Measurements from ENCODE around the gene ADAMTSL1.

The ADAMTSL1 gene

DNA sequence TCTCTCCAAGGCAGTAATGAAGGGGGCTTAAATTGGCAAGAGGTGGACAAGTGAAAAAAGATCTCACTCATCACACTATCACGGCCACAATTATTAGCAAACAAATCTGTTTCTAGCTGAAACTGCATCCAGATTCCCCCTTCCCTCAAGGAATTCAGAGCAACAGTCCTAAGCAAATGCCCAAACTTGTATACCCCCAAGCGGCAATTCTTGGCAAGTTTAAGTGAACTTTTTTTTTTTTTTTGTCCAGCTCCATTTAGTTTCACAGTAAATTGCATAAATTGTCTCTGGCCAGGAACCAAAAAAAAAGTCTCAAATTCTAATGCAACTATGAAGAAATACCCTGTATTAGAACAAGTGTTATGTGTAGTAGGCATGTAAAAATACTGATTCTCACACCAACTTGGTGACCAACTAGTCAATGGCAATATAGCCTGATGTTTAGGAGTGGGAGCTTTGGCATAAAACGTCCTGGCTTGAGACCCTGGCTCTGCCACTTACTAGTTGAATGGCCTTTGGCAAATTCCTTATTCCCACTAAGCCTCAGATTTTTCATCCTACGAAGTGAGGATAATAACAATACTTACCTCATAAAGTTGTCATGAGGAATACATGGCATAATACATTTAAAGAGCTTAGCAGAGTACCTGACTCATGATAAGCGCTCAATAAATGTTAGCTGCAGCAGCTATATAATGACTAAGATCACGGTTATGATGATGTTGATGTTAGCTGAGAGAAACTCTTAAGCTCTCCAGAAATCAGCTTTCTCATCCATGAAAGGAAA, 193.2 kb downstream of the ADAMTSL1 start:
- no peak for DNase-seq (ENCODE audit: low spot score)

GRCh38 chr9:18668944-18669343, 195.0 kb downstream of the ADAMTSL1 start:
- no peak for DNase-seq (ENCODE audit: low spot score)

DNA sequence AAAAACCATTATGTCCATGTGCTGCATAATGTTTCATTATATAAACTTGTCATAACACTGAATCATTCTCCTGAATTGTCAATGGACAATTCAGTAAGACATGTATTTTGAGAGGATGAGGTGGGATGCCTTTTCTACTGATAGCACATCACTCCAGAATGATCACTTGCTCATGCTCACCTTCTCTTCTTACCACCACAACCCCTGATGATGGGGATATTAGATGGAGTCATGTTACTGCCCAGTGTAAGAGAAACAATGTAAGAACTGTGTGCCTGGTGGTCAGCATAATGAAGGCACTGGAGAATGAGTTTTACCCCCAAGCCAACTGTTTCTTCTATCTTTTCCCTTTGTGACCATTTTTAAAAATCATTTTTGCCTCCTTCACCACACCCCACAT, 198.8 kb downstream of the ADAMTSL1 start:
- no peak for DNase-seq (ENCODE audit: low spot score)

DNA sequence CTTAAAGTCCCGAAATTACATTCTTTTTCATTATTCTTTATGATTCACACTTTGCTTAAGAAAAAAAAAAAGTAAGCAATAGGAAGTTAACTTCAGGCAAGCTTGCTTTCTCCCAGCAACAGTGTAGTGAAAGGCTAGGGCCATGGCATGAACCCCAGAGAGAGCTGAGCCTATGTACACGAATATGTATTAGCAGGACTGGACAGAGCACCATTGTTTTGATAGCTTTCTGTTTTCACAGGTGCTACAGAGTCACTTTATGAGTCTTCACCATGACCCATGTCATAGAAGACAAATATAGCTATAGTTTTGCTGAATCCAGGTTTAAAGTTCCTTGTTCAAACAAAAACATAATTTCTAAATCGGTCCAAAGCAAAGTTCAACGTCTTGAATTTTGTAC, 199.2 kb downstream of the ADAMTSL1 start:
- no peak for DNase-seq (ENCODE audit: low spot score)

DNA sequence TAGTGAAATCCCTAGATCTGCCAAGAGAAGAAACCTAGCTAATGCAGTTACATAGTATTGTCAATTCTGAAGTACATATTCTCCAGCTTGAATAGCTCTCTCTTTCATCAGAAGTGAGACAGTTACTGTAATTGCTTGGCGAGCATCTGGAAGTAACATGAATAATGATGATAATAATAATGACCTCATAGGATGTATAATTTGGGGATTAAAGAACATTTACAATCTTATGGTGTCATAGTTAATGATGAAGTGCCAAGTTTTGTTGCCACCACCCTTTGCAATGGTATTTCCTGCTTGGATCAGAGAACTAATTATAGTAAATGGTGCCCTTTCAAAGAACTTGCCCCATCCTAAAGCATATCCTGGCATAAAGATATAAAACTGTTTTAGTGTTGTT, 201.4 kb downstream of the ADAMTSL1 start:
- no peak for DNase-seq (ENCODE audit: low spot score)

DNA sequence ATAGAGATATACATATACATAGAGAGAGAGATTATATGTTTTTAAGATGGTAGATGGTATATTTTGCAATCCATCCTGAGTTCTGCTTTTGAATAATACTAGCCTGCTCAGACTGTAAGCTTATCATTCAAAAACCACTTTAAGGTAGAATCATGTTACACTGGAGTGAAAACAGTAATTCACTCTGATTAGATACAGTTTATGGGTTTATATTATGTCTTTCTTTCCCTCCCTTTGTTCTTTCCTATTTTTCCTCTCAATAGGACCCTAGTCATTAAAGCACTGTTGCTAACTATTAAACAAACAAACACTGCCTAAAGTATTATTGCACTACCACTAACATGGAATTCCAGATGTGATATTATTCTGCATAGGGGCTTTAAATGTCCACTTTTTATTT, 202.0 kb downstream of the ADAMTSL1 start:
- DNase-seq (ENCODE audit: low spot score) = no peak

- DNase-seq (ENCODE audit: low spot score) = no peak
Measured at GRCh38 chr9:18676525-18676924, 202.6 kb downstream of the ADAMTSL1 start.

- no peak for DNase-seq (ENCODE audit: low spot score)
Measured at GRCh38 chr9:18678821-18679590, 205.1 kb downstream of the ADAMTSL1 start.

GRCh38 chr9:18682907-18683306, 209.0 kb downstream of the ADAMTSL1 start:
- DNase-seq (ENCODE audit: low spot score) = no peak

GRCh38 chr9:18683312-18683711, 209.4 kb downstream of the ADAMTSL1 start:
- no peak for DNase-seq (ENCODE audit: low spot score)

- no peak for DNase-seq (ENCODE audit: low spot score)
Measured at GRCh38 chr9:18683851-18684250, 209.9 kb downstream of the ADAMTSL1 start.

GRCh38 chr9:18684593-18685317, 210.8 kb downstream of the ADAMTSL1 start:
- no peak for DNase-seq (ENCODE audit: low spot score)

DNA sequence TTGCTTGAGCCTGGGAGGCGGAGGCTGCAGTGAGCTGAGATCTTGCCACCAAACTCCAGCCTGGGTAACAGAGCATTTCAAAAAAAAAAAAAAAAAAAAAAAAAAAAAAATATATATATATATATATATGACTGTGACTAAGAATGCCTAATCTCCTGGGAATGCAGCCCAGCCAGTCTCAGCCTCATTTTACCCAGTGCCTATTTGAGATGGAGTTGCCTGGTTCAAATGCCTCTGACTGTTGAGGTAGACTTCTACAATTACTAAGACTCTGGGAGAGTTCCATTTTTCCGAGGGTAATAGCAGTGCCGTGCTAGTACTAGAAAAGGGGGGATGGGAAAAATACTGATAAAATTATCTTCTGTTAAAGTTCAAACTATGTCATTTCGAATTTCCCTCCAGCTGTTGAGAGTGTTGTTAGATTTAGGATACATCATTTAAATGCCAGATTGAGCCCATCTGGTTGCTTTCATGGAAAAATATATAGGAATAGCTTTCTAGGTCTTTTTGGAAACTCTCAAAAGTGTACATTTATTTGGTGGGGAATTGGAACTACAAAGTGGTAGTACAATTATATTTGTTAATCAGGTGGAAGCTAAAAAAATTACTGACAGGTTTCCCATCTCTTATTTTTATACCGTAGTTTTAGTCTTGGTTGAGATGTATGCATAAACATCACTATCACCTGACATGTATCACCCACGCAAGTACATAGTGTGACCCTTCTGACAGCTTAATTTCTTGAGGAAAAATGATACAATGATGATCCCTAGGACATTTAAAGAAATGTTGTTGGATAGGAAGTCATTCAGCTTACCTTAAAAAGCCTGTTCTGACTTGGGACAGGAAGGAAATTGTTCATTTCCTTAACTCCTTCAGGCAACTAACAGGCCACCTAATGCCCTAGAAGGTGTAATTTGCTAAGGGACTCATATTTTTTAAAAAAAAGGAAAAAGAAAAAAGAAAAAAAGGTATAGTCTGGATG, 214.9 kb downstream of the ADAMTSL1 start:
- no peak for DNase-seq (ENCODE audit: low spot score)

DNA sequence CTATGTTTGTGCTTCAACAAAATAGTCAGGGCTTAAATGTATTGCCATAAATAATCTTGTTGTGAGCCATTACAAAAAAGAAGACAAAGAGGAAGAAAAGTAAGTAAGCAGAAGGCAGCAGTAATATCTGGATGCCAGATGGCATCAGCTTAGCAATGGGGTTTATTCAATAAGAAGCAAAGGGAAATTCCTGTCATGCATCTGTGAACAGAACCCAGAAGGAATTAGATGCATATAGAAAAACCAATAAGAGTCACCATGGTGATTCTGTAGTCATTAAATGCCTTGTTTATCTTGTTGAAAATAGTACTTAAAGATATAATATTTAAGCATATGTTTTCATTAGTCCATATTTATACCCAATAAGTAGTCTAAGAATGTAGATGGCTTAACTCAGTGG, 216.0 kb downstream of the ADAMTSL1 start:
- DNase-seq (ENCODE audit: low spot score) = no peak

DNA sequence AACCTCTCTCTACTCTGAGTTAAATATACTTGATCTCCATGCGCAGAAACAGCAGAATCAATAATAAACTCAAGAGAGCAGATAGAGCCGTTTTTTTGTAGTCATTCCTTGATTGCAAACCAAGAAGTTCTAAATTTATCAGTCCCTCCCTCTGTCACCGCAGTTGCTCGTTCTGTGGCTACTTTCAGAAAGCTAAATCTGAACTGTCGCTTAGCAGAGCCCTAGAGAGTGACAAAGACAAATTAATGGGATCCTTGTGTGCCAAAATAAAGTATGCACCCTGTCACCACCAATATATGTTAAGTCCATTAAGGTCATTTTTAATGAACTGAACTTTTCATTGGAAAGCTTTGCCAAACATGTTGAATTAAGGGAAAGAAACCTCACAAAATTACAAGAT, 218.3 kb downstream of the ADAMTSL1 start:
- no peak for DNase-seq (ENCODE audit: low spot score)

- no peak for DNase-seq (ENCODE audit: low spot score)
Measured at GRCh38 chr9:18692962-18693361, 219.0 kb downstream of the ADAMTSL1 start.

DNA sequence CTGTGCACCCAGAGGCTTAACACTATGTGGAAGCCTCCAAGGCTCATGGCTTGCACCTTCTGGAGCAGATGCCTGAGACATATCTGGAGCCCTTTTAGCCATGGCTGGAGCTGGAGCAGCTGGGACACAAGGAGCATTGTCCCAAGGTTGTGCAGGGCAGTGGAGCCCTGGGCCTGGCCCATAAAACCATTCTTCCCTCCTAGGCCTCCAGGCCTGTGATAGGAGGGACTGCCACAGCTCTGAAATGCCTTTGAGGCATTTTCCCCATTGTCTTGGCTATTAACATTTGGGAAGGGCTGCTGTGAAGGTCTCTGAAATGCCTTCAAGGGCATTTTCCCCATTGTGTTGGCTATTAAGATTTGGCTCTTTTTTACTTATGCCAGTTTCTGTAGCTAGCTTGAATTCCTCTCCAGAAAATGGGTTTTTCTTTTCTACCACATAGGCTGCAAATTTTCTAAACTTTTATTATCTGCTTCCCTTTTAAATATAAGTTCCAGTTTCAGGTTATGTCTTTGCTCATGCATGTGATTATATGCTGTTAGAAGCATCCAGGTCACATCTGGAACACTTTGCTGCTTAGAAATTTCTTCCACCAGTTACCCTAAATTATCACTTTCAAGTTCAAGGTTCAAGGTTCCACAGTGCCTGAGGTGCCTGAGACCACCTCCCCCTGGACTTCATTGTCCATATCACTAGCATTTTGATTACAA, 221.2 kb downstream of the ADAMTSL1 start:
- DNase-seq (ENCODE audit: low spot score) = no peak

DNA sequence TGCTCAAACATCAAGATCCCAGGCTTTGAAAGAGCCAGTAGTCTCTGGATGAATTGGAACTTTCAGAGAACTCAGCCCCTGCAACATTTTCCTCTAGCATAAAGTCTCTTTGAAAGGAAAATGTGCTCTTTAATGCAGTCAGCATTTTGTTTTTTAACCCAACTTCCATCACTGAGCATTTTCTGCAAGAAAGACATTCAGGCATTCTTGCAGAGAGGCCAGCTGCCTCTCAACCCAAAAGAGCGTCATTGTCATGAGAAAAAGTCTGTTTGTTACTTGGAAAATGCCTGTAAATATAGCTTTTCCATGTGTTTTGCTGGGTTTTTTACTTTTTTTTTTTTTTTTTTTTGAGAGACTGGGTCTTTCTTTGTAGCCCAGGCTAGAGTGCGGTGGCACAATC, 225.0 kb downstream of the ADAMTSL1 start:
- no peak for DNase-seq (ENCODE audit: low spot score)

DNA sequence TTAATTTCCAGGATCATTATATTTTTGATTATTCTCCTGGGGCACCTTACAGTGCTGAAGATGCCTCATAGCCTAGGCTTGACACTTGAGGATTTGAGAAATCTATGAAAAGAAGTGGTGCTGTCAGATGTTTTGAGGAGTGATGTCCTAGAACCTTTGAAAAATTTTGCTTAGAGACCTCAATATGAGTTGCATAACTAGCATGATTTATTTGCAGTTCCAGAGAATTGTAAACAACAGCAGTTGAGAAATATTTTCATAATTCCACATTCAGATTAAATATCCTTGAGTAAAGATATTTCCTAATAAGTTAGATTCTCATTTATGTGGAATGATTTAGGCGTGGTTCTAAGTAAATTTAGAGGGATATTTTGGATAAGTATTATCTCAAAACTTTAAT, 225.8 kb downstream of the ADAMTSL1 start:
- no peak for DNase-seq (ENCODE audit: low spot score)

DNA sequence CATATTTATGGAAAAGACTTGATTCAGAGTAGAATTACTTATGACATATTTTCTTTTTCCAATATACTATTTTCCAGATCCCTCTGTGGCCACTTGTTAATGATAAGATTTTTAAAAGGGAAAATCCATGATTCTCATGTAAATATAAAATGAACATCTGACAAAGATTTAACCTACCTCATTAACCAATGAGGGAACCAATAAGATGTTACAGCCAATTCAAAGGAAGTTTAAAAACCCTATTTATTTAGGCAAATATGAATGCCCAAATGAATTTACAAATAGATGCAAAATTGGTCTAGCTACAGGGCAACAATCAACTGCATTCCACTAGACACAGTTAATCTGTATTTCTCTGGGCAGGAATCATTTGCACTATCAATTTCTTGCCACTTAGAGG, 226.8 kb downstream of the ADAMTSL1 start:
- no peak for DNase-seq (ENCODE audit: low spot score)

Measured in hepatic stellate cell (primary cell).